Stimulated activated CD8-positive, alpha-beta memory T cell treated with anti-CD3 and anti-CD28 coated beads, Interleukin-15, amount 100 ng/mL, for 4 hours (primary cell): Measurements from ENCODE around the gene CNTNAP2.

Experiments
- DNase-seq, 2 donors: peaks; one replicate each; pipeline ENCODE4 v3.0.0-alpha.2; 2020; ENCODE audit warnings: low read depth in 2 of 2

The CNTNAP2 gene

GRCh38 chr7:146290746-146291145 is 174.1 kb downstream of the CNTNAP2 start:
- DNase-seq = no peak

- no peak for DNase-seq
These were observed 175.3 kb downstream of the CNTNAP2 start for GRCh38 chr7:146291900-146292299.

GRCh38 chr7:146296028-146296427 is 179.4 kb downstream of the CNTNAP2 start:
- no peak for DNase-seq

GRCh38 chr7:146314962-146315361 is 198.4 kb downstream of the CNTNAP2 start:
- DNase-seq = no peak

GRCh38 chr7:146319629-146320028 is 203.0 kb downstream of the CNTNAP2 start:
- no peak for DNase-seq

GRCh38 chr7:146321301-146321700 is 204.7 kb downstream of the CNTNAP2 start:
- no peak for DNase-seq

- no peak for DNase-seq
These were observed 214.8 kb downstream of the CNTNAP2 start for GRCh38 chr7:146331369-146331768.

- DNase-seq = no peak
These were observed 228.7 kb downstream of the CNTNAP2 start for GRCh38 chr7:146345251-146345650.

GRCh38 chr7:146346096-146346495 is 229.5 kb downstream of the CNTNAP2 start:
- DNase-seq = no peak

GRCh38 chr7:146355216-146355615 is 238.6 kb downstream of the CNTNAP2 start:
- no peak for DNase-seq

- DNase-seq = no peak
These were observed 242.6 kb downstream of the CNTNAP2 start for GRCh38 chr7:146359176-146359575.

- no peak for DNase-seq
These were observed 250.3 kb downstream of the CNTNAP2 start for GRCh38 chr7:146366938-146367337.

- DNase-seq = no peak
These were observed 253.6 kb downstream of the CNTNAP2 start for GRCh38 chr7:146370171-146370570.

GRCh38 chr7:146375170-146375569 is 258.6 kb downstream of the CNTNAP2 start:
- no peak for DNase-seq

- no peak for DNase-seq
These were observed 261.6 kb downstream of the CNTNAP2 start for GRCh38 chr7:146378196-146378595.

- DNase-seq = no peak
These were observed 270.5 kb downstream of the CNTNAP2 start for GRCh38 chr7:146387140-146387539.

- no peak for DNase-seq
These were observed 272.3 kb downstream of the CNTNAP2 start for GRCh38 chr7:146388928-146389327.

GRCh38 chr7:146393346-146393745 is 276.7 kb downstream of the CNTNAP2 start:
- no peak for DNase-seq

- no peak for DNase-seq
These were observed 280.5 kb downstream of the CNTNAP2 start for GRCh38 chr7:146397141-146397540.

- DNase-seq = no peak
These were observed 285.3 kb downstream of the CNTNAP2 start for GRCh38 chr7:146401939-146402338.

- no peak for DNase-seq
These were observed 289.1 kb downstream of the CNTNAP2 start for GRCh38 chr7:146405737-146406136.

- DNase-seq = no peak
These were observed 295.4 kb downstream of the CNTNAP2 start for GRCh38 chr7:146411975-146412374.

- DNase-seq = no peak
These were observed 296.2 kb downstream of the CNTNAP2 start for GRCh38 chr7:146412781-146413180.

GRCh38 chr7:146414373-146414772 is 297.8 kb downstream of the CNTNAP2 start:
- DNase-seq = no peak

GRCh38 chr7:146414937-146415336 is 298.3 kb downstream of the CNTNAP2 start:
- no peak for DNase-seq
